ES-I3 (cell line): ENCODE results near the gene TPPP.
"Not testable (repeated sequence)": the region's sequence is repeated elsewhere in the genome, so short reads cannot be mapped to it uniquely, and the experiment has no call there.

Experiments used
- H3K36me3 ChIP-seq: 2 replicates; pipeline ENCODE4 v1.6.1; 2013; ENCODE audit warnings: mild to moderate bottlenecking, low read length, control low read depth, moderate library complexity; ENCODE audit not compliant: insufficient read depth
- H3K4me1 ChIP-seq: 2 replicates; pipeline ENCODE4 v1.6.1; 2013; ENCODE audit warnings: mild to moderate bottlenecking, control low read depth, low read length; ENCODE audit not compliant: insufficient read depth
- H3K9ac ChIP-seq: 2 replicates; pipeline ENCODE4 v1.6.1; 2013; ENCODE audit warnings: low read depth, mild to moderate bottlenecking, low read length, moderate library complexity
- H3K9me3 ChIP-seq: 2 replicates; pipeline ENCODE4 v1.6.1; 2013; ENCODE audit warnings: mild to moderate bottlenecking, low read length, moderate library complexity; ENCODE audit not compliant: control insufficient read depth, insufficient read depth

The TPPP gene

GRCh38 chr5:643351-643801 lies 49.8 kb downstream of the TPPP start:
- H3K36me3 ChIP-seq = peaks cover 29% of the 10 kb centered on the region
- no peaks in the 10 kb centered on the region for H3K4me1 ChIP-seq
- no peaks in the 10 kb centered on the region for H3K9me3 ChIP-seq
- no peak overlapping the region for H3K9ac ChIP-seq

GRCh38 chr5:642481-642880 lies 50.7 kb downstream of the TPPP start:
- no peaks in the 10 kb centered on the region for H3K4me1 ChIP-seq
- H3K9ac ChIP-seq = no peak overlapping the region
- no peaks in the 10 kb centered on the region for H3K9me3 ChIP-seq
- H3K36me3 ChIP-seq = peaks cover 21% of the 10 kb centered on the region

GRCh38 chr5:641331-641765 lies 51.8 kb downstream of the TPPP start:
- Histone ChIP-seq H3K36me3 (peaks cover 25% of the 10 kb centered on the region), H3K4me1 (no peaks in the 10 kb centered on the region), H3K9ac (no peak overlapping the region), H3K9me3 (no peaks in the 10 kb centered on the region)

- Histone ChIP-seq H3K4me1 (no peaks in the 10 kb centered on the region), H3K36me3 (peaks cover 20% of the 10 kb centered on the region), H3K9ac (no peak overlapping the region), H3K9me3 (no peaks in the 10 kb centered on the region)
These were observed 52.5 kb downstream of the TPPP start for GRCh38 chr5:640461-641330.

GRCh38 chr5:639584-640213 lies 53.5 kb downstream of the TPPP start:
- H3K9ac ChIP-seq = no peak overlapping the region
- H3K9me3 ChIP-seq = no peaks in the 10 kb centered on the region
- H3K4me1 ChIP-seq = no peaks in the 10 kb centered on the region
- H3K36me3 ChIP-seq = peaks cover 17% of the 10 kb centered on the region

GRCh38 chr5:639253-639530 lies 54.0 kb downstream of the TPPP start:
- Histone ChIP-seq H3K9me3 (no peaks in the 10 kb centered on the region), H3K36me3 (peaks cover 16% of the 10 kb centered on the region), H3K9ac (no peak overlapping the region), H3K4me1 (no peaks in the 10 kb centered on the region)

- Histone ChIP-seq H3K9me3 (no peaks in the 10 kb centered on the region), H3K9ac (no peak overlapping the region), H3K4me1 (no peaks in the 10 kb centered on the region), H3K36me3 (peaks cover 18% of the 10 kb centered on the region)
These were observed 54.5 kb downstream of the TPPP start for GRCh38 chr5:638501-639252.

GRCh38 chr5:637581-638450 lies 55.3 kb downstream of the TPPP start:
- no peaks in the 10 kb centered on the region for H3K4me1 ChIP-seq
- H3K9me3 ChIP-seq = no peaks in the 10 kb centered on the region
- H3K36me3 ChIP-seq = peaks cover 20% of the 10 kb centered on the region
- H3K9ac ChIP-seq = no peak overlapping the region

GRCh38 chr5:636951-637350 lies 56.2 kb downstream of the TPPP start:
- no peaks in the 10 kb centered on the region for H3K9me3 ChIP-seq
- no peaks in the 10 kb centered on the region for H3K4me1 ChIP-seq
- H3K36me3 ChIP-seq = peaks cover 16% of the 10 kb centered on the region
- H3K9ac ChIP-seq = no peak overlapping the region

GRCh38 chr5:635306-636055 lies 57.7 kb downstream of the TPPP start:
- no peak overlapping the region for H3K9ac ChIP-seq
- no peaks in the 10 kb centered on the region for H3K9me3 ChIP-seq
- peaks cover 12% of the 10 kb centered on the region for H3K36me3 ChIP-seq
- H3K4me1 ChIP-seq = no peaks in the 10 kb centered on the region

GRCh38 chr5:634191-634590 lies 59.0 kb downstream of the TPPP start:
- H3K9me3 ChIP-seq = no peaks in the 10 kb centered on the region
- H3K4me1 ChIP-seq = no peaks in the 10 kb centered on the region
- no peak overlapping the region for H3K9ac ChIP-seq
- peaks cover 9% of the 10 kb centered on the region for H3K36me3 ChIP-seq

- Histone ChIP-seq H3K4me1 (no peaks in the 10 kb centered on the region), H3K36me3 (peaks cover 9% of the 10 kb centered on the region), H3K9ac (no peak overlapping the region), H3K9me3 (no peaks in the 10 kb centered on the region)
These were observed 59.6 kb downstream of the TPPP start for GRCh38 chr5:633501-633955.

- H3K36me3 ChIP-seq, H3K9me3 ChIP-seq, H3K4me1 ChIP-seq, H3K9ac ChIP-seq: not testable (repeated sequence)
These were observed 64.6 kb downstream of the TPPP start for GRCh38 chr5:628351-629205.
